Common myeloid progenitor, CD34-positive (primary cell): ENCODE measurements around the gene TDRD3.

Source experiments
- CTCF ChIA-PET: fragments of 350-600 bp; sonication (Branson Sonifier 250); formaldehyde crosslinking; loops from one replicate; lab custom pipeline; 2021; ENCODE audit warnings: antibody characterized with exemption; lab: Charles Lee
- POLR2A ChIA-PET: fragments of 350-600 bp; sonication (Branson Sonifier 250); formaldehyde crosslinking; loops from one replicate; lab custom pipeline; 2021; ENCODE audit warnings: antibody characterized with exemption; lab: Charles Lee
- DNase-seq, 3 donors: peaks; one replicate each; pipeline versions ENCODE4 v3.0.0 to v3.0.0-alpha.2; 2013
- H3K27ac ChIP-seq, 2 experiments: 1 replicate in 1 of 2; 2 replicates in 1 of 2; pipeline ENCODE4 v1.7.0; 2013; ENCODE audit warnings: inconsistent platforms in 2 of 2, low read length in 2 of 2, mild to moderate bottlenecking in 2 of 2, low read depth in 1 of 2, moderate library complexity in 1 of 2; ENCODE audit not compliant: severe bottlenecking in 2 of 2, insufficient read depth in 1 of 2, poor library complexity in 1 of 2
- H3K27me3 ChIP-seq, 5 experiments: replicated peaks in 2 of 5; 1 replicate in 3 of 5; 2 replicates in 2 of 5; pipeline versions ENCODE4 v1.6.1 to v1.7.0; 2013; ENCODE audit warnings: low read length in 4 of 5, mild to moderate bottlenecking in 2 of 5, moderate library complexity in 2 of 5, inconsistent platforms in 1 of 5; ENCODE audit not compliant: insufficient read depth in 5 of 5, control insufficient read depth in 4 of 5
- H3K36me3 ChIP-seq, 4 experiments: 1 replicate in 2 of 4; 2 replicates in 2 of 4; pipeline versions ENCODE4 v1.6.1 to v1.7.0; 2013; ENCODE audit warnings: low read length in 3 of 4, control low read depth in 1 of 4, mild to moderate bottlenecking in 1 of 4; ENCODE audit not compliant: control insufficient read depth in 4 of 4, insufficient read depth in 4 of 4
- H3K4me1 ChIP-seq, 4 experiments: 1 replicate in 3 of 4; 2 replicates in 1 of 4; pipeline versions ENCODE4 v1.6.1 to v1.7.1; 2013; ENCODE audit warnings: low read length in 3 of 4, mild to moderate bottlenecking in 3 of 4, control low read depth in 1 of 4, inconsistent platforms in 1 of 4, moderate library complexity in 1 of 4; ENCODE audit not compliant: control insufficient read depth in 4 of 4, insufficient read depth in 4 of 4; ENCODE audit errors: control extremely low read depth in 1 of 4
- H3K4me3 ChIP-seq, 7 experiments: 1 replicate in 4 of 7; 2 replicates in 3 of 7; pipeline versions ENCODE4 v1.5.1 to v1.7.0; 2013; ENCODE audit warnings: mild to moderate bottlenecking in 7 of 7, low read length in 6 of 7, moderate library complexity in 6 of 7, inconsistent platforms in 2 of 7, low read depth in 2 of 7, control low read depth in 1 of 7; ENCODE audit not compliant: insufficient read depth in 4 of 7, control insufficient read depth in 1 of 7; ENCODE audit errors: extremely low read depth in 1 of 7
- H3K9me3 ChIP-seq, 5 experiments: 1 replicate in 4 of 5; 2 replicates in 1 of 5; pipeline versions ENCODE4 v1.6.1 to v1.7.1; 2013; ENCODE audit warnings: low read length in 4 of 5, mild to moderate bottlenecking in 2 of 5, inconsistent platforms in 1 of 5, low read depth in 1 of 5, moderate library complexity in 1 of 5; ENCODE audit not compliant: control insufficient read depth in 4 of 5, insufficient read depth in 2 of 5; ENCODE audit errors: control extremely low read depth in 1 of 5
- WGBS: methylation state at CpG from one replicate; pipeline ENCODE4 v1.1.5; 2013; ENCODE audit not compliant: insufficient coverage; 5-methylcytosine and 5-hydroxymethylcytosine counted together

The TDRD3 gene

GRCh38 chr13:60623151-60623550 lies 226.1 kb downstream of the TDRD3 start:
- no CpG with 5 or more reads among the region's 1 CpG for WGBS
- ChIA-PET CTCF (no interaction called here), POLR2A (no interaction called here)
- no peaks in the 10 kb centered on the region for H3K9me3 ChIP-seq
- no peaks in the 10 kb centered on the region for H3K4me1 ChIP-seq
- H3K27me3 ChIP-seq, result no peaks in the 10 kb centered on the region
- no peak overlapping the region for H3K27ac ChIP-seq
- no peak for DNase-seq
- H3K4me3 ChIP-seq, result no peak overlapping the region
- H3K36me3 ChIP-seq, result no peaks in the 10 kb centered on the region
